Hepatocyte (in vitro differentiated cells): ENCODE results near the gene GALNT7.

Experiments used
- CTCF ChIP-seq: fragments of 200-600 bp; sonication (generic); IDR thresholded peaks from 2 replicates; pipeline ENCODE4 v1.5.1; 2016; ENCODE audit warnings: antibody characterized with exemption, mild to moderate bottlenecking; ENCODE audit not compliant: poor library complexity
- EZH2 ChIP-seq: fragments of 200-600 bp; sonication (generic); IDR thresholded peaks from 2 replicates; pipeline ENCODE4 v1.6.1; 2016; ENCODE audit warnings: antibody characterized with exemption, mild to moderate bottlenecking, borderline replicate concordance
- EZH2phosphoT487 ChIP-seq: fragments of 200-600 bp; sonication (generic); IDR thresholded peaks from one replicate; pipeline ENCODE4 v1.6.1; 2018; ENCODE audit warnings: antibody characterized with exemption, mild to moderate bottlenecking, low read depth, moderate library complexity; ENCODE audit not compliant: unreplicated experiment, severe bottlenecking

DNA sequence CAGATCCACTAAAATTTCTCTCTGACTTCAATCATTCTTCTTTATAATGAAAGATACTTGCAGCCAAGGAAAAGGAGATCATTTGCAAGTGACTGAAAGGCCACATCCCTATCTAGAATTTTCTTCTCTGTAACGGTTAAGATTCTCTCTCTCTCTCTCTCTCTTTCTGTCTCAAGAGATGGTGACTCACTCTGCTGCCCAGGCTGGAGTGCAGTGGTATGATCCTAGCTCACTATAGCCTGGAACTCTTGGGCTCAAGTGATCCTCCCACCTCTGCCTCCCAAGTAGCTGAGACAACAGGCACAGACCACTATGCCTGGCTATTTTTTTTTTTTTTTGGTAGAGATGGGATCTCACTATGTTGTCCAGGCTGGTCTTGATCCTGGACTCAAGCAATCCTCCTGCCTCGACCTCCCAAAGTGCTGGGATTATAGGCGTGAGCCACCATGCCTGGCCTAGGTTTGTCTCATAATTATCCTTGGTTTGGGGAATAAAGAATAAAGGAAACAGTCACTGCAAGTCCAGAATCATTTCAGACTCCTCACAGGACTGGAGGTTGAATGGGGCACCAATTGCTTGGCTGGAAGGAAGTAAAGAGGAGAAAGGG, 33.3 kb upstream of the GALNT7 start:
- TF ChIP-seq CTCF (no peak), EZH2phosphoT487 (no peak), EZH2 (no peak)
